Panc1 (cell line): ENCODE data around the gene SNRPD2. TPM values are rescaled to one million over a fixed set of nuclear protein-coding genes. Genes with fewer than 3 reads are reported as not detected.

Experiments used
- ATAC-seq: fragments of 200-7000 bp; cut with Tn5 transposase; 2 replicates; pipeline ENCODE4 v1.9.1; 2020; ENCODE audit warnings: mild to moderate bottlenecking, moderate library complexity
- BruUV-seq: library from RNA; stranded (reverse); fragments of 400-500 nt; replicated peaks from 2 replicates; lab custom pipeline; 2021; lab: Mats Ljungman, UMichigan
- CTCF ChIA-PET: fragments of 300-600 bp; sonication (Branson Sonifier 250); formaldehyde crosslinking; loops from one replicate; lab custom pipeline; 2022; ENCODE audit warnings: antibody characterized with exemption; lab: Charles Lee
- POLR2A ChIA-PET: fragments of 300-600 bp; sonication (Branson Sonifier 250); formaldehyde crosslinking; loops from one replicate; lab custom pipeline; 2022; ENCODE audit warnings: antibody characterized with exemption; lab: Charles Lee
- DNase-seq: peaks from one replicate; pipeline ENCODE4 v3.0.0-alpha.2; 2010; ENCODE audit warnings: low read depth, low spot score
- H3K27ac ChIP-seq: 2 replicates; pipeline ENCODE4 v1.5.1; 2011; ENCODE audit warnings: mild to moderate bottlenecking, low read length, inconsistent platforms
- H3K27me3 ChIP-seq: fragments of 200-500 bp; sonication (Bioruptor generic); 2 replicates; pipeline ENCODE4 v1.6.0; 2014; ENCODE audit warnings: low read length, inconsistent platforms; ENCODE audit not compliant: control insufficient read depth, insufficient read depth
- H3K36me3 ChIP-seq: fragments of 200-500 bp; sonication (Bioruptor generic); 2 replicates; pipeline ENCODE4 v1.5.1; 2014; ENCODE audit warnings: inconsistent platforms, mild to moderate bottlenecking, low read length, moderate library complexity; ENCODE audit not compliant: control insufficient read depth, insufficient read depth
- H3K4me1 ChIP-seq: 2 replicates; pipeline ENCODE4 v1.5.1; 2011; ENCODE audit warnings: inconsistent platforms, mild to moderate bottlenecking, low read length, moderate library complexity; ENCODE audit not compliant: control insufficient read depth, insufficient read depth
- H3K4me3 ChIP-seq, 2 experiments: 2 replicates each; pipeline ENCODE4 v1.5.1; 2011 to 2012; ENCODE audit warnings: low read depth in 2 of 2, low read length in 2 of 2, mild to moderate bottlenecking in 2 of 2, inconsistent platforms in 1 of 2, moderate library complexity in 1 of 2
- H3K9me3 ChIP-seq: fragments of 200-500 bp; sonication (Bioruptor generic); 2 replicates; pipeline ENCODE4 v1.5.1; 2014; ENCODE audit warnings: low read depth, mild to moderate bottlenecking, inconsistent platforms, low read length, moderate library complexity; ENCODE audit not compliant: control insufficient read depth, insufficient read depth
- POLR2AphosphoS5 ChIP-seq: IDR thresholded peaks from 2 replicates; pipeline ENCODE4 v1.6.1; 2012; ENCODE audit warnings: mild to moderate bottlenecking, low read depth, low read length, moderate library complexity
- REST ChIP-seq, 2 experiments: IDR thresholded peaks; 2 replicates each; pipeline ENCODE4 v1.6.1; 2011 to 2012; ENCODE audit warnings: low read depth in 2 of 2, control low read depth in 1 of 2, low read length in 1 of 2, mild to moderate bottlenecking in 1 of 2, moderate library complexity in 1 of 2; ENCODE audit not compliant: insufficient read depth in 1 of 2
- SIN3A ChIP-seq: IDR thresholded peaks from 2 replicates; pipeline ENCODE4 v1.6.1; 2012; ENCODE audit warnings: low read depth, mild to moderate bottlenecking, low read length, moderate library complexity, borderline replicate concordance; ENCODE audit not compliant: insufficient read depth
- TCF7L2 ChIP-seq: IDR thresholded peaks from 2 replicates; pipeline ENCODE4 v1.6.1; 2011; ENCODE audit warnings: mild to moderate bottlenecking, low read depth, low read length, inconsistent platforms
- in situ Hi-C: cut with HindIII; loops from 2 replicates; pipeline ENCODE4 v1.10.0; 2016; ENCODE audit warnings: low sequenced_read_pairs, low pct_unique_long_range_greater_than_20kb
- intact Hi-C: fragments of 100-400 bp; cut with micrococcal nuclease; formaldehyde crosslinking; loops from one replicate; pipeline ENCODE4 v1.10.0; 2022; ENCODE audit not compliant: unreplicated experiment
- total RNA-seq: library from RNA; stranded (reverse); gene quantifications from one replicate; pipeline ENCODE4 v1.2.1, GENCODE V29; 2021; ENCODE audit not compliant: unreplicated experiment
- TF ChIP-seq, protein P1 (sequence below): fragments of 450-650 bp; IDR thresholded peaks from 2 replicates; pipeline ENCODE4 v1.5.1; 2017; ENCODE audit warnings: mild to moderate bottlenecking

The SNRPD2 gene
- total RNA-seq, 1 experiment from 2014 or later = 496 TPM

DNA sequence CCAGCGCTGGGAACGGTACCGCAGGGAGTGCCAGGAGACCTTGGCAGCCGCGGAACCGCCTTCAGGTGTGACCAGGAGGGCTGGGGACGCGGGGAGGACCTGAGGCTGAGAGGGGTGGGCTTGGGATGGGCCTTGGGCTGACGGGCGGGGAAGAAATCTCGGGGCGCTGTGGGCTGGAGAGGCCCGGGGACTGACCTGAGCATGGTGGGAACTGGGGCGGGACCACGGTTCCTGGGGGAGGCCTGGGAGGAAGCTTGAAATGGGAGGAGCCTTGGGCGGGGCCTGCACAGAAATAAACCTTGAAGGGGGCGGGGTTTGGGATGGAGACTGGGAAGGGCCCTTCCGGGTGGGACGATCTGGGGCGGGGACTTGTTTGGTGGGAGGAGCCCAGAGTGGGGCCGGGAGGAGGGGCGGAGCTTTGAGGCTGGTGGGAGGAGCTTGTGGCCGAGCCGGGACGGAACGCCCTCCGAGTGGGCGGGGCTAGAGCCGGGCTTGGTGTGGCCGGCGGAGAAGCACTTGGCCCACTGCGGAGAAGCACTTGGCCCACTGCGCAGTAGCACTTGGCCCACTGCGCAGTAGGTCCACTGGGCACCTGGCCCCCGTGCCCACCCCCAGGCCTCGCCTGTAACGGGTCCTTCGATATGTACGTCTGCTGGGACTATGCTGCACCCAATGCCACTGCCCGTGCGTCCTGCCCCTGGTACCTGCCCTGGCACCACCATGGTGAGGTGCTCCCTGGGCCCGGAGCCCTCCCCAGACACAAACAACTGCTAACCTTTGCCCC lies 20.9 kb downstream of the SNRPD2 start:
- Histone ChIP-seq H3K4me1 (no peaks in the 10 kb centered on the region), H3K9me3 (no peaks in the 10 kb centered on the region), H3K36me3 (no peaks in the 10 kb centered on the region; the same call in 1 of the 2 replicates), H3K27ac (no peak overlapping the region), H3K27me3 (no peaks in the 10 kb centered on the region), H3K4me3 (peak overlapping the region; percentile 20 to 44)
- BruUV-seq = no TSS peak
- no peak for DNase-seq
- ChIA-PET POLR2A (no interaction called here), CTCF (interaction anchor here (0.7 kb wide), 2 partner anchors 21 to 84 kb away, joined by 3 read pairs; partner anchors contain the start of genes QPCTL and SNRPD2)
- no peak for TF ChIP-seq POLR2AphosphoS5
- no peak for TF ChIP-seq SIN3A
- no peak for TF ChIP-seq REST (IDR thresholded peaks at IDR 0.05; ENCODE audit: insufficient read depth in 1 of 2, low read depth in 2 of 2, low read length in 1 of 2)
- no peak for TF ChIP-seq TCF7L2
- TF ChIP-seq, protein P1, sequence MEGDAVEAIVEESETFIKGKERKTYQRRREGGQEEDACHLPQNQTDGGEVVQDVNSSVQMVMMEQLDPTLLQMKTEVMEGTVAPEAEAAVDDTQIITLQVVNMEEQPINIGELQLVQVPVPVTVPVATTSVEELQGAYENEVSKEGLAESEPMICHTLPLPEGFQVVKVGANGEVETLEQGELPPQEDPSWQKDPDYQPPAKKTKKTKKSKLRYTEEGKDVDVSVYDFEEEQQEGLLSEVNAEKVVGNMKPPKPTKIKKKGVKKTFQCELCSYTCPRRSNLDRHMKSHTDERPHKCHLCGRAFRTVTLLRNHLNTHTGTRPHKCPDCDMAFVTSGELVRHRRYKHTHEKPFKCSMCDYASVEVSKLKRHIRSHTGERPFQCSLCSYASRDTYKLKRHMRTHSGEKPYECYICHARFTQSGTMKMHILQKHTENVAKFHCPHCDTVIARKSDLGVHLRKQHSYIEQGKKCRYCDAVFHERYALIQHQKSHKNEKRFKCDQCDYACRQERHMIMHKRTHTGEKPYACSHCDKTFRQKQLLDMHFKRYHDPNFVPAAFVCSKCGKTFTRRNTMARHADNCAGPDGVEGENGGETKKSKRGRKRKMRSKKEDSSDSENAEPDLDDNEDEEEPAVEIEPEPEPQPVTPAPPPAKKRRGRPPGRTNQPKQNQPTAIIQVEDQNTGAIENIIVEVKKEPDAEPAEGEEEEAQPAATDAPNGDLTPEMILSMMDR = no peak
- ATAC-seq = peak; percentile 71
- intact Hi-C loops = no loop called here
- in situ Hi-C loops = no loop called here

DNA sequence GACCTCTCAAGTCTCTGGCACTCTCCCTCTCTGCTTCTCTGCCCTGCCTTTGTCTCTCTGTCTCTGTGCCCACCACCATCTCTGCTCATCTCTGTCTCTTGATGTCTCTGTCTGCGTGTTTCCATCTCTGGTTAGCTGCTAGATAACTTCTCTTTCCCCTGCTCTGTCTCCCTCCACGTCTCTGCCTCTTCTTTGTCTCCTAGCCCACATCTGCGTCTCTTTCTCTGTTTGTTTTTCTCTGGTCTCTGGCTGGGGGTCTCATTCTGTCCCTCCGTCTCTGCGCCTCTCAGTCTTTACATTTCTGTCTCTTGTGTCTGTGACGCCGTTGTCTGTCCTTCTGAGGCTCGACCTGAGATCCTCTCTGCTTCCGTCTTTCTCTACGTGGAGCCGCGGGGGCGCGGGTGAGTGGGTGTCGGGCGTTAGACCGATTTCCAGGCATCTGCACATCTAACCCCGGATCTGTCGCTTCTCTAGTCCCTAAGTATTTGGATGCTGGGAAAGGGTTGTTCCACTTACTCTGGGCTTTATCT lies 23.3 kb downstream of the SNRPD2 start:
- Histone ChIP-seq H3K27ac (peak overlapping the region; percentile 42), H3K27me3 (no peaks in the 10 kb centered on the region), H3K36me3 (no peaks in the 10 kb centered on the region; the same call in 1 of the 2 replicates), H3K4me1 (no peaks in the 10 kb centered on the region), H3K4me3 (peak overlapping the region; percentile 41 to 74), H3K9me3 (no peaks in the 10 kb centered on the region)
- no TSS peak for BruUV-seq
- no peak; the same call in 1 of the 2 replicates for ATAC-seq
- no peak for TF ChIP-seq TCF7L2
- no peak for TF ChIP-seq POLR2AphosphoS5
- TF ChIP-seq REST (IDR thresholded peaks at IDR 0.05; ENCODE audit: insufficient read depth in 1 of 2, low read depth in 2 of 2, low read length in 1 of 2) = no peak
- TF ChIP-seq, protein P1 = no peak
- TF ChIP-seq SIN3A = no peak
- DNase-seq = no peak
- in situ Hi-C loops = no loop called here
- ChIA-PET CTCF (interaction anchor here (0.8 kb wide), 1 partner anchor 9 kb away, joined by 4 read pairs; no protein-coding TSS in a partner anchor), POLR2A (no interaction called here)
- intact Hi-C loops = no loop called here
